HG02840 (cell line): ENCODE measurements around the gene FGF5.

Source experiments
- ATAC-seq: cut with Tn5 transposase; IDR thresholded peaks from one replicate; pipeline ENCODE4 v1.9.1; 2021; ENCODE audit warnings: mild to moderate bottlenecking, moderate library complexity, moderate number of reproducible peaks; ENCODE audit not compliant: unreplicated experiment, low FRiP score

FGF5 gene

GRCh38 chr4:80252953-80253352 lies 13.5 kb upstream of the FGF5 start:
- no peak for ATAC-seq

DNA sequence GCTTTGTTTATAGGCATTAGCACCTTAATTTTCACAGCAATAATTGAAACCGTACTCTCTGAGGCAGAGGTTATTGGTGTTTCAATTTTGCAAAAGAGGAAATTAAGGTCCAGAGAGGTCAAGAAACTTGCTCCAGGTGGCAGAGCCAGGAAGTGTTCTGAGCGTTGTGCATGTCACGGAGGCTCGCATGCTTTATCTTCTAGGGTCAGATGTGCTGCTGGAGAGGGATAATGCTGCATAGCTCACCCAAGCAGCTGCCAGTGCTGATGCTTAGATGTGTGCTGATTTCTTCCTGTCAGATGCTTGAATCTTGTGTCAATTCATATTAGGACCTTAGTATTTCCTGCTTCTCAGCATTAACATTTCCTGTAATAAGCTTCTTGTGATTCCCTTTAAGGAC lies 13.0 kb upstream of the FGF5 start:
- ATAC-seq: no peak

DNA sequence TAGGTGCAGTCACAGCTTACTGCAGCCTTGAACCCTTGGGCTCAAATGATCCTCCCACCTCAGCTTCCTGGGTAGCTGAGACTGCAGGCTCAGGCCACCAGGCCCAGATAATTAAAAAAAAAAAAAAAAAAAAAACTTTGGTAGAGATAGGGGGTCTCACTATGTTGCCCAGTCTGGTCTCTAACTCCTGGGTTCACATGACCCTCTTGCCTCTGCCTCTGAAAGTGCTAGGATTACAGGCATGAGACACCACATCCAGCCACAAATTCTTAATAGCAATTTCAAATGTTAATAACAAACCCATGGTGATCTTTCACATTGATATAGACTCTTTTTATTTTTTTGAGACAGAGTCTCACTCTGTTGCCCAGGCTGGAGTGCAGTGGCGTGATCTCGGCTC lies 12.3 kb upstream of the FGF5 start:
- no peak for ATAC-seq

GRCh38 chr4:80255329-80256095 lies 11.0 kb upstream of the FGF5 start:
- no peak for ATAC-seq

DNA sequence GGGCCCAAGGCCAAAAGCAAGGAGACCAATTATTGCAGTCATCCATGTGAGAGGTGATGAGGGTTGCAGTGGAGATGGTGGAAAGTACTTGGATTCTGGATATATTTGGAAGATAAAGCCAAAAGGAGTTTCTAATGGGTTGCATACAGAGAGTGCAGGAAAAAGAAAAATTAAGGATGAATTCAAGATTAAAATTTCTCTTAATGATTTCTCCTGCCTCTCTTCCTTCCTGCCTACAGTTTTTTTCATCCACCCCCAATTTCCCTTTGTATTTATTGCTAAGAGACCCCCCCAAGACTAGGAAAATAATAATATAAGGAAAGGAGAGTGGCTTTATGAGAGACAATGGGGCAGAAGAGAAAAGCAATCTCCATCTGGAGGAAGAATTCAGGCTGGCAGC lies 8.6 kb upstream of the FGF5 start:
- ATAC-seq: no peak

DNA sequence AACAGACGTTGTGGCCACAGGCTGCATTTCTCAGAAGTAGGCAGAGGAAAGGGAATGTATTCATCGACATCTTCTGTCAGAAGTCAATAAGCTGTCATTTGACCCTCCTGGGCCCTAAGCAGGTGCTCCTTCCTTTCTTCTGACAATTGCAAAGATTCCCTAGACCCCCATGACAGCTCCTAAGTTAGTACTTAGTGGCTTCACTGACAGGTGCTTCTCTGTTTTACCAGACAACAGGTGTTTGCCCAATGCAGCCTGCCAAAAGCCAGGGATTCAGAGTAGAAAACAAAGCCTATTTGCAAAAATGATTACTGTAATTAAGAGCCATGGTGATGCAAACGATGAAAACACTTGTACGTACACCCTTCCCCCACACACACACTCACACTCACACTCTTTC lies 7.5 kb upstream of the FGF5 start:
- ATAC-seq: no peak

GRCh38 chr4:80259817-80260216 lies 6.6 kb upstream of the FGF5 start:
- ATAC-seq: no peak

GRCh38 chr4:80261989-80262600 lies 4.4 kb upstream of the FGF5 start:
- no peak for ATAC-seq

DNA sequence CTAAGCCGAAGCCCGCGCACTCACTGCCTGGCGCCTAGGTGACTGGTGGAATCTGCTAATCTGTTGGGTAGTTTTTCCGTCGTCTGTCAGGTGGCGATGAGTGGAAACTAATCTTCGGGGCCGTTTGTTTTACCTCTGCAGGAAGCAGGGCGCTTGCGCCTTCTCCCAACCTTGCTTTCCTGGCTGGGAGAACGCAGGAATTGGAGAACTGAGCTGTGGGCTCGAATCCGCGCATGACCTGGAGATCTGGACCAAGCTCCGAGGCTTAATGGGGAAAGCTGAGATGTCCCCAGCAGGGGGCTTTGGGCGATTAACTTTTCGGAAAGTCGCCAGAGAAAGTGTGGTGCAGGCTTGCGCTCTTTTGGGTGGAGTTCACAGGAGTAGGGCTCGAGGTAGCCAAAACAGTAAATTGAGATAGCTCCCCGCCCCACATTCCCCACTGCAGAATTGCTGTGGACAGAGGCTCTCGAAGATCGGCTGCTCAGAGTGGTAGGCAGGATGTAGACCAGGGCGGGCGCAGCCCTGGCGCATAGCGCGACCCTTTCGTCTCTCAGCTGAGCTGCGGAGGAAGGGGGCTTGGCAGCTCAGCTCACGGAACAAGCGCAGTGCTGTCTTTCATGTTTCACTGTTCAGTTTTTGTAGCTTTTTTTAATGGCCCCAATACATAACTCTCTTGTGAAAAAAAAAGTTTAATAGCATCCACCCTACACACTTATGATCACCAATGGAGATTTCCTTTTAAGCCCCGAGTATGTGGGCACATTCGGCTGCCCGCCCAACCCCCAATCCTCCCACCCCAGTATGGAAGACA lies 2.7 kb upstream of the FGF5 start:
- no peak for ATAC-seq

DNA sequence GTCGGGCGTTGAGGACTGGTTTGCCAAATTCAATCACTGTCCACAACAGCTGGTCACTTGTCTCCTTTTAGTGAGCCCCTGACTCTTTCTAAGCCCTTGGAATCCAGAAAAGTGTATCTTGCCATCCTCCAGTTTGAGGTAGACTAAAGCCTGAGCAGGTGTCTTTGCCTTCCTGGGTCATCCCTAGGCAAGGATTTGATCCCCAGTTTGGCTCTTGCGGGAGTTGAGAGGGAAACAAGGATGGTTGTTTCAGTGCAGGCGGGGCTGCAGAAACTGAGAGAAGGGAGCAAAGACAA lies 2.2 kb upstream of the FGF5 start:
- ATAC-seq: no peak

- ATAC-seq: no peak
Observed at GRCh38 chr4:80264825-80265224, 1.6 kb upstream of the FGF5 start.

GRCh38 chr4:80265571-80266252 lies 752 bp upstream of the FGF5 start:
- ATAC-seq: no peak

- no peak for ATAC-seq
Observed at GRCh38 chr4:80266902-80267380, 477 bp downstream of the FGF5 start.

DNA sequence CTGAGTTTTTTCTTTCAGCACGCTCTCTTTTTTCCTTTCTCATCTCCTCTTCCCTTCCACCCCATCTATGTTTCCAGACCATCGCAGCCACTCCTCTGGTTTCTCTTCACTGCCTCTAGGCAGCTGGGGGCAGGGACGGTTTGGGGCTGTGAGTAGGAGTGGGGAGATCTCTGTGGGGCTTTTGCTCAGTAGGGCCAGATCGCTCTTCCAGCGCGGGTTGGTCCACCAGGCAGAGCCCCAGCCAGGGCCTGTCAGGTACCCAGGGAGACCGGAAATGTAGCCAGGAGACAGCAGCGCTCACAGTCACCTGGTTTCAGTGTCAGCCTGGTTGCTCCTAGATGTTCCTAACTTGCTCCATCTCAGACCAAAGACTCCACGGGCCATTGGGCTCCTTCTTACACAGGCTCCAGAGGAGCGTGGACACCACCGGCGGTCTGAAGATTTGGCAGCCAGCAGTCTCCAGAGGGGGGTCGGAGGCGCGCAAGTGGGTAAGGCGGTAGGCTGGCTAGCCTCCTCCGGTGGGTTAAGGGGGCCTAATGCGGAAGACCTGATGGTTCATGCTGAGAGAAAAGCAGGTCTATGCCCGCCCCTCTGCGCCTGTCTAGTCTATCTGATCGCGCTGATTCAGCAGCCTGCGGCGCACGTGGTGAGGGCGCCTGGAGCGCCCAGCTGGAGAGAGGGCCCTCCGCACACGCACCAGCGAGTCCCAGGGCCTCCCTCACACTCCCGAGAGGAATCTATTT lies 1.8 kb downstream of the FGF5 start:
- no peak for ATAC-seq

GRCh38 chr4:80268936-80269335 lies 2.5 kb downstream of the FGF5 start:
- no peak for ATAC-seq

- no peak for ATAC-seq
Observed at GRCh38 chr4:80270321-80270720, 3.9 kb downstream of the FGF5 start.

- no peak for ATAC-seq
Observed at GRCh38 chr4:80270868-80271267, 4.4 kb downstream of the FGF5 start.

DNA sequence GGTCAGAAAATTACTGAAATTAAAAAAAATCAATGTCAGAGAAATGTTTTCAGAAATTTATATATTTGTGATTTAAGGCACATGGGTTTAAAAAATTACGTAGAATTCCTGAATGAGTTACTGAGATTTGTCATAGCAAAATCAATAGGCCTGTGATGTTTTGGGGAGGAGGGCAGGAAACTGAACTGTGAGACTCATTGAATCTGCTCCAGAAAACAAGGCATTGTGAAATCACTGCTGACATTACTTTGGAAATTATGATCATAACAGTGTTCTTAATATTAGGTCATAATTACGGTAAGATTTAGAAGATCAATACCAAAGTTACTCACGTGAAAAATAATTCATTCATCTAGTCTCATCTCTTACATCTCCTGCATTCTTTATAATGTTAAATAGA lies 5.3 kb downstream of the FGF5 start:
- ATAC-seq: no peak

GRCh38 chr4:80276931-80277330 lies 10.5 kb downstream of the FGF5 start:
- ATAC-seq: no peak

DNA sequence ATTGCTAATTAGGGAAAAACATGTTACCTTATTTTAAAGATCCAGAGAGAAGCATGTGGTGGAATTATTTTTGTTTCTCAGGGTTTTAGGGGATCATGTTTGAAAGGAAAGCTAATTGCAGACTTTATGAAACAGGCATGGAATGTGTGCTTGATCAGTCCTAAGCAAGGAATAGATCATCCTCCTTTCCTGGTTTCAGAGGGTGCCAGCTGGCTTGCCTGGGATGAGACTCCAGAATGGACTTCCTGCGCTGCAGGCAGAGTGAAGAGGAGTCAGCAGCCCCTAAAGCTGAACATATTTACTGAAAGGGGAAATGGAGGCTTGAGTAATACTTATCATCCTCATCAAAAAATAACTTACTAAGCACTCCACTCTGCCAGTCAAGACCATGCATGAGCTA lies 13.3 kb downstream of the FGF5 start:
- ATAC-seq: no peak
